ENCODE results near the gene SNAP23.

SNAP23 gene

GRCh38 chr15:42490291-42490670 is 5.2 kb upstream of the SNAP23 start:
- no peak for TF ChIP-seq ZC3H10 (CRISPR knock-in tag; IDR thresholded peaks at IDR 0.05)
- TF ChIP-seq TOX (CRISPR knock-in tag; IDR thresholded peaks at IDR 0.05; ENCODE audit: borderline replicate concordance), result no peak
- TF ChIP-seq ZNF565 (CRISPR knock-in tag; conservative IDR thresholded peaks at IDR 0.05; ENCODE audit: low read depth), result no peak
- no peak for TF ChIP-seq CSRNP3 (CRISPR knock-in tag; IDR thresholded peaks at IDR 0.05)
- no peak for TF ChIP-seq CREB5 (CRISPR knock-in tag; IDR thresholded peaks at IDR 0.05; ENCODE audit: low read depth)
- TF ChIP-seq ESRRG (CRISPR knock-in tag; IDR thresholded peaks at IDR 0.05), result no peak

GRCh38 chr15:42490671-42491538 is 4.5 kb upstream of the SNAP23 start, which contains the start of gene ZNF106:
ZNF106 (minus strand) TSS chr15:42491141; CDS start chr15:42472289, 18,852 bp downstream.
- ATAC-seq, result peak; percentile 50
- TF ChIP-seq ESRRG (CRISPR knock-in tag; IDR thresholded peaks at IDR 0.05) (no peak), ZFP3 (CRISPR knock-in tag; IDR thresholded peaks at IDR 0.05) (0 out of 2 replicates have a peak, but pooled peaks have one; percentile 27)

More at GRCh38 chr15:42490291-42490670, 5.2 kb upstream of the SNAP23 start:
- peak; percentile 2; the same call in 2 of the 3 replicates for ATAC-seq

- TF ChIP-seq PPARA (CRISPR knock-in tag; IDR thresholded peaks at IDR 0.05; ENCODE audit: borderline replicate concordance) (no peak), CREB5 (CRISPR knock-in tag; IDR thresholded peaks at IDR 0.05; ENCODE audit: low read depth) (0 out of 2 replicates have a peak, but pooled peaks have one; percentile 41)
- peak; percentile 27 for ATAC-seq
Observed at GRCh38 chr15:42491539-42492225, 3.8 kb upstream of the SNAP23 start.

- ATAC-seq, result no peak
Observed at GRCh38 chr15:42493679-42494078, 1.8 kb upstream of the SNAP23 start.

GRCh38 chr15:42494998-42495360 is 455 bp upstream of the SNAP23 start:
- TF ChIP-seq ISL1 (CRISPR knock-in tag; IDR thresholded peaks at IDR 0.05), result no peak
- peak; percentile 100 for TF ChIP-seq ZFP3 (CRISPR knock-in tag; IDR thresholded peaks at IDR 0.05)
- no peak for TF ChIP-seq TOX (CRISPR knock-in tag; IDR thresholded peaks at IDR 0.05; ENCODE audit: borderline replicate concordance)
- TF ChIP-seq ESRRG (CRISPR knock-in tag; IDR thresholded peaks at IDR 0.05), result no peak
- no peak for TF ChIP-seq TCF4 (CRISPR knock-in tag; IDR thresholded peaks at IDR 0.05; ENCODE audit: borderline replicate concordance)
- no peak for TF ChIP-seq ZNF8 (CRISPR knock-in tag; IDR thresholded peaks at IDR 0.05)
- TF ChIP-seq ZNF70 (CRISPR knock-in tag; IDR thresholded peaks at IDR 0.05), result no peak
- no peak for TF ChIP-seq PPARA (CRISPR knock-in tag; IDR thresholded peaks at IDR 0.05; ENCODE audit: borderline replicate concordance)
- peak; percentile 11 for ATAC-seq

More at GRCh38 chr15:42493679-42494078, 1.8 kb upstream of the SNAP23 start:
- no peak for TF ChIP-seq CREB5 (CRISPR knock-in tag; IDR thresholded peaks at IDR 0.05; ENCODE audit: low read depth)
- no peak for TF ChIP-seq BACH2 (CRISPR knock-in tag; IDR thresholded peaks at IDR 0.05; ENCODE audit: borderline replicate concordance)
- TF ChIP-seq SNAI2 (CRISPR knock-in tag; IDR thresholded peaks at IDR 0.05), result no peak
- no peak for TF ChIP-seq ARNTL (CRISPR knock-in tag; IDR thresholded peaks at IDR 0.05; ENCODE audit: borderline replicate concordance, low read depth)
- TF ChIP-seq ESRRG (CRISPR knock-in tag; IDR thresholded peaks at IDR 0.05), result no peak
- TF ChIP-seq POU6F1 (CRISPR knock-in tag; IDR thresholded peaks at IDR 0.05; ENCODE audit: borderline replicate concordance, low read depth), result no peak

All from SK-N-SH treated with all-trans-retinoic acid at 6 μM for 48 hours (cell line).